Measurements from ENCODE around the gene GRB7. TPM values are rescaled to one million over a fixed set of nuclear protein-coding genes. Genes with fewer than 3 reads are reported as not detected.

Gene GRB7
- total and polyA plus RNA-seq, 10 donors = 0.04 to 1.9 (median 0.51) TPM; not detected in 1

DNA sequence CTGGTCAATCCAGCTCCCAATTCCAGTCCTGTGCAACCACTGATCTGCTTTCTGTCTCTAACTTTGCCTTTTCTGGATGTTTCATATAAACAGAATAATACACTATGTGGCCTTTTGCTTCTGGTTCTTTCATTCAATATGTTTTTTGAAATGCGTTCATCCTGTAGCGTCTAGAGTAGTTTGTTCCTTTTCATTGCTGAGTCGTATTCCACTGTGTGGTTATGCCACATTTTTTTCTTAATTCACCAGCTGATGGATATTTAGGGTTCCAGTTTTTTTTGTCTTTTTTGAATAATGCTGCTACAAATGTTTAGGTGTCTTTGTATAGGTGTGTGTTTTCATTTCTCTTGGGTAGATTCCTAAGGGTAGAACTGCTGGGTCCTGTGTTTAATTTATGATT, 5.2 kb upstream of the GRB7 start:
- Histone ChIP-seq H3K27ac (no peak overlapping the region), H3K9me3 (no peaks in the 10 kb centered on the region), H3K4me1 (peaks cover 7 to 36% (median 21%) of the 10 kb centered on the region in 6 donors), H3K4me3 (no peak overlapping the region), H3K27me3 (replicated peaks in 1 of 7) (peaks cover under 1 to 21% (median 12%) of the 10 kb centered on the region in 7 donors), H3K36me3 (peaks cover 0 to 20% (median 17%) of the 10 kb centered on the region in 6 donors)
- intact Hi-C loops (cut with DNase I; ENCODE audit: low total_unique reads) = no loop called here
- DNase-seq = no peak
- 95 to 98% (median 97%) methylated on average over 3 of the region's 3 CpGs for WGBS, 5 donors
- TF ChIP-seq POLR2AphosphoS5 (IDR thresholded peaks at IDR 0.05) (no peak), POLR2A (IDR thresholded peaks at IDR 0.05) (no peak)
- TF ChIP-seq, protein P1, sequence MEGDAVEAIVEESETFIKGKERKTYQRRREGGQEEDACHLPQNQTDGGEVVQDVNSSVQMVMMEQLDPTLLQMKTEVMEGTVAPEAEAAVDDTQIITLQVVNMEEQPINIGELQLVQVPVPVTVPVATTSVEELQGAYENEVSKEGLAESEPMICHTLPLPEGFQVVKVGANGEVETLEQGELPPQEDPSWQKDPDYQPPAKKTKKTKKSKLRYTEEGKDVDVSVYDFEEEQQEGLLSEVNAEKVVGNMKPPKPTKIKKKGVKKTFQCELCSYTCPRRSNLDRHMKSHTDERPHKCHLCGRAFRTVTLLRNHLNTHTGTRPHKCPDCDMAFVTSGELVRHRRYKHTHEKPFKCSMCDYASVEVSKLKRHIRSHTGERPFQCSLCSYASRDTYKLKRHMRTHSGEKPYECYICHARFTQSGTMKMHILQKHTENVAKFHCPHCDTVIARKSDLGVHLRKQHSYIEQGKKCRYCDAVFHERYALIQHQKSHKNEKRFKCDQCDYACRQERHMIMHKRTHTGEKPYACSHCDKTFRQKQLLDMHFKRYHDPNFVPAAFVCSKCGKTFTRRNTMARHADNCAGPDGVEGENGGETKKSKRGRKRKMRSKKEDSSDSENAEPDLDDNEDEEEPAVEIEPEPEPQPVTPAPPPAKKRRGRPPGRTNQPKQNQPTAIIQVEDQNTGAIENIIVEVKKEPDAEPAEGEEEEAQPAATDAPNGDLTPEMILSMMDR (IDR thresholded peaks at IDR 0.05 in 8 of 11, conservative IDR thresholded peaks at IDR 0.05 in 3 of 11) = no peak

DNA sequence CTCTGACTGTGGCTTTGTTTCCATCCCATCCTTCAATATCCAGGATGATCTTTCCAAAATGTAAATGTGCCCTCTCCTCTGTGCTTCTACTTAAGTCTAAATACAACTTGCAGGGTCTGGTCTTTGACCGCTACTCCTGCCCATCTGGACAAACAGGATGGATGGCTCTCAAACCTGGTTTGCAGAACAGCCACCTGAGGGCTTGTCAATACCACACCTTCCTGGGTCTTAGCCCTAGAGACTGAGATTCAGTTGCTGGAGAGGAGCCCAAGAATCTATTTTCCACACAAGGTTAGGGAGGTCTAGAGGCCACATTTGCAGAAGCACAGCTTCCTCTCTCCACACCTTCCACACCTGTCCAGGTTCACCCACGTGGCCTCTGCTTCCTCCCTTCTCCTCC, 1.9 kb upstream of the GRB7 start:
- H3K4me1 ChIP-seq = peaks cover 7 to 39% (median 32%) of the 10 kb centered on the region in 6 donors
- H3K36me3 ChIP-seq = no peaks in the 10 kb centered on the region
- 54 to 71% (median 64%) methylated on average over 2 of the region's 2 CpGs for WGBS, 5 donors
- H3K4me3 ChIP-seq = no peak overlapping the region
- intact Hi-C loops (cut with DNase I; ENCODE audit: low total_unique reads) = no loop called here
- DNase-seq = no peak
- peaks cover 3 to 54% (median 41%) of the 10 kb centered on the region in 7 donors for H3K27me3 ChIP-seq (replicated peaks in 1 of 7)
- no peak for TF ChIP-seq POLR2AphosphoS5 (IDR thresholded peaks at IDR 0.05)
- TF ChIP-seq, protein P1 (IDR thresholded peaks at IDR 0.05 in 8 of 11, conservative IDR thresholded peaks at IDR 0.05 in 3 of 11) = no peak
- no peak for TF ChIP-seq POLR2A (IDR thresholded peaks at IDR 0.05)
- H3K9me3 ChIP-seq = no peaks in the 10 kb centered on the region
- H3K27ac ChIP-seq = no peak overlapping the region

DNA sequence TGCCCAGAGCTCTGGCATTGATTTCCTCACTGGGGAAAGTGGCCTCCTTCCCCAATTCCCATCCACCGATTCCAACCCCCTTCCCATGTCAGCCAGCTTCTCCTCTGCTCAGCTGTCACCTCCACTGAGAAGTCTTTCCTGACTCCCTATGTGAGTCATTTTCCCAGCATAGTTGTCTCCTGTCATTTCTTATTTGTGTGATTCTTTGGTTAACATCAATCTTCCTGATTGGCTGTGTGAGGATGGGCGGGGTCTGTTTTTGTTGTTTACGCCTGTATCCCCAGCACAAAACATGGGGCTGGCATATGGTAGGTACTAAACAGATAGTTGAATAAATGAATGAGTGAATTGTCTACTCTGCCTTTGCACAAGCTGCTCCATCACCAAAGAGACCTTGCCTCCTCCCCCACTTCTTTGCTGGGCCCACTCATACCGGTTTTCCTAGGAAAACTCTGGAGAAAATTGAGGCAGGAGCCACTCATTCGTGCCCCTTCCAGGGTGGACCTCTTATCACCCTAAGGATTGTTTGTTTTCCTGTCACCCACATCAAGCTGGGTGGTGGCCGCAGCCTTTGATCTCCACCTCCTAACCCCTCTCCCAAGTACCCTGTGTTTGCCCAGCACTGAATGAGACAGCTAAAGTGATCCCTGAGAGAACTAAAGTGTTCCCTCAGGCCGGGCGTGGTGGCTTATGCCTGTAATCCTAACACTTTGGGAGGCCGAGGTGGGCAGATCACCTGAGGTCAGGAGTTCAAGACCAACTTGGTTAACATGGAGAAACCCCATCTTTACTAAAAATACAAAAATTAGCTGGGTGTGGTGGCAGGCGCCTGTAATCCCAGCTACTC, 1.2 kb upstream of the GRB7 start:
- Histone ChIP-seq H3K36me3 (no peaks in the 10 kb centered on the region), H3K4me3 (no peak overlapping the region), H3K9me3 (no peaks in the 10 kb centered on the region), H3K27ac (no peak overlapping the region), H3K27me3 (replicated peaks in 1 of 7) (peaks cover 3 to 60% (median 41%) of the 10 kb centered on the region in 7 donors), H3K4me1 (peaks cover 7 to 43% (median 31%) of the 10 kb centered on the region in 6 donors)
- TF ChIP-seq POLR2AphosphoS5 (IDR thresholded peaks at IDR 0.05) (no peak), POLR2A (IDR thresholded peaks at IDR 0.05) (no peak)
- TF ChIP-seq, protein P1 (IDR thresholded peaks at IDR 0.05 in 8 of 11, conservative IDR thresholded peaks at IDR 0.05 in 3 of 11) = no peak
- intact Hi-C loops (cut with DNase I; ENCODE audit: low total_unique reads) = no loop called here
- no peak for DNase-seq
- 73 to 82% (median 81%) methylated on average over 10 of the region's 10 CpGs for WGBS, 5 donors

DNA sequence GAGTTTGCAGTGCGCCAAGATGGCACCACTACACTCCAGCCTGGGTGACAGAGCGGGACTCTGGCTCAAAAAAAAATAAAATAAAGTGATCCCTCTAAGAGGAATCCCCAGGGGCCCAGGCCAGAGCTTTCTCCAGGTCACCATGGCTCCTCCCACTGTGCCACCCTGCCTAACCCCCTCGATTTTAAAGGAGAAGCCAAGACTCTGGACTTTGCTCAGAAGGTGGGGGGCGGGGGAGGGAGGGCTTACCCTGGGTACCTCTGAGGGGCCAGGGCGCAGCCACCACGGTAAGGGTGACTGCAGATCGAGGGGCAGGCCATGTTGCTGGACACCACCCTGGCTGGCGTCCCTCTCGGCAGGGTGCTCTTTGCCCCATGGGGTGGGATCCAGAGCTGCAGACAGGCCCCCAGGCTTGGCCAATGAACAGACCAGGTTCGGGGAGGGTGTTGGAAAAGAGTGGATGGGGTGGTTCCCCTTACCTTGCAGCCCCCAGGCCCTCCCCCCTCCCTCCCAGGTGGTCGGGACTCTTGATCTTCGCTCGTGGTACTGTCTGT, 455 bp upstream of the GRB7 start:
- Histone ChIP-seq H3K4me3 (peak overlapping the region in 5 of 8 donors; percentile 10 to 59 (median 17)), H3K27ac (no peak overlapping the region)

More for the DNA sequence above, 455 bp upstream of the GRB7 start:
- TF ChIP-seq POLR2AphosphoS5 (IDR thresholded peaks at IDR 0.05) (no peak), POLR2A (IDR thresholded peaks at IDR 0.05) (no peak)
- TF ChIP-seq, protein P1 (IDR thresholded peaks at IDR 0.05 in 8 of 11, conservative IDR thresholded peaks at IDR 0.05 in 3 of 11) = no peak
- intact Hi-C loops (cut with DNase I; ENCODE audit: low total_unique reads) = no loop called here
- Histone ChIP-seq H3K36me3 (no peaks in the 10 kb centered on the region), H3K27me3 (replicated peaks in 1 of 7) (peaks cover 3 to 66% (median 41%) of the 10 kb centered on the region in 7 donors), H3K4me1 (peaks cover 7 to 43% (median 31%) of the 10 kb centered on the region in 6 donors), H3K9me3 (no peaks in the 10 kb centered on the region)
- DNase-seq = peak; percentile 72
- 60 to 74% (median 61%) methylated on average over 7 to 13 of the region's 13 CpGs for WGBS, 5 donors

All from spleen (tissue), 11 donors.